Stimulated activated naive CD8-positive, alpha-beta T cell treated with anti-CD3 and anti-CD28 coated beads, Interleukin-15, Interleukin-2, amounts not matched to agents 100 U/mL and 50 U/mL, for 24 hours (primary cell): ENCODE data around the gene MRPL23.

Source experiments
- ATAC-seq: fragments of 150-1000 bp; cut with Tn5 transposase; one replicate; pipeline ENCODE4 v1.10.0; 2021
- DNase-seq: peaks from one replicate; pipeline ENCODE4 v3.0.0; 2021

MRPL23 gene

GRCh38 chr11:1946812-1947484 lies at the start of gene MRPL23:
TSS of gene MRPL23 (plus strand) at chr11:1947332. CDS start at chr11:1947363, 31 bp downstream.
- ATAC-seq, result peak; percentile 86
- peak; percentile 20 for DNase-seq

- no peak for DNase-seq
- no peak for ATAC-seq
These were observed 48.0 kb upstream of the MRPL23 start for GRCh38 chr11:1899090-1899489.

GRCh38 chr11:1899686-1900085 lies 47.4 kb upstream of the MRPL23 start:
- ATAC-seq, result no peak
- DNase-seq, result no peak

GRCh38 chr11:1906181-1906580 lies 41.0 kb upstream of the MRPL23 start:
- DNase-seq, result no peak
- ATAC-seq, result no peak

- ATAC-seq, result no peak
These were observed 40.3 kb upstream of the MRPL23 start for GRCh38 chr11:1906611-1907423.

GRCh38 chr11:1908618-1909017 lies 38.5 kb upstream of the MRPL23 start:
- DNase-seq (no peak), ATAC-seq (no peak)

More at GRCh38 chr11:1906611-1907423, 40.3 kb upstream of the MRPL23 start:
- no peak for DNase-seq

- DNase-seq, result no peak
- ATAC-seq, result no peak
These were observed 37.6 kb upstream of the MRPL23 start for GRCh38 chr11:1909524-1909923.

GRCh38 chr11:1912289-1912878 lies 34.7 kb upstream of the MRPL23 start:
- ATAC-seq (no peak), DNase-seq (no peak)

- DNase-seq (no peak), ATAC-seq (no peak)
These were observed 33.7 kb upstream of the MRPL23 start for GRCh38 chr11:1913271-1914060.

- no peak for DNase-seq
- ATAC-seq, result no peak
These were observed 31.4 kb upstream of the MRPL23 start for GRCh38 chr11:1915795-1916131.

- peak; percentile 43 for ATAC-seq
These were observed 30.8 kb upstream of the MRPL23 start for GRCh38 chr11:1916132-1916985.

GRCh38 chr11:1916986-1917522 lies 30.1 kb upstream of the MRPL23 start:
- DNase-seq, result no peak
- ATAC-seq, result peak; percentile 3

More at GRCh38 chr11:1916132-1916985, 30.8 kb upstream of the MRPL23 start:
- DNase-seq, result peak; percentile 34

GRCh38 chr11:1917523-1918435 lies 29.4 kb upstream of the MRPL23 start:
- ATAC-seq, result peak; percentile 6
- no peak for DNase-seq

- ATAC-seq (no peak), DNase-seq (no peak)
These were observed 28.5 kb upstream of the MRPL23 start for GRCh38 chr11:1918436-1919315.

GRCh38 chr11:1919391-1920127 lies 27.6 kb upstream of the MRPL23 start, which contains the start of gene TNNT3:
TSS of gene TNNT3 (plus strand) at chr11:1919703. CDS start at chr11:1922875, 3,172 bp downstream.
- DNase-seq (no peak), ATAC-seq (no peak)

GRCh38 chr11:1920128-1920908 lies 26.8 kb upstream of the MRPL23 start:
- DNase-seq, result no peak
- no peak for ATAC-seq

- DNase-seq, result no peak
- no peak for ATAC-seq
These were observed 26.1 kb upstream of the MRPL23 start for GRCh38 chr11:1920909-1921573.
